Ovary (tissue), 3 donors: ENCODE data around the gene TMEM82.

Source experiments
- CTCF ChIP-seq, 3 donors: fragments of 450-650 bp in 2 of 3; fragments of 200-600 bp in 1 of 3; IDR thresholded peaks; one replicate each; pipeline versions ENCODE4 v1.5.1 to v1.8.0; 2016 to 2022; ENCODE audit warnings: antibody characterized with exemption in 3 of 3, mild to moderate bottlenecking in 1 of 3
- EP300 ChIP-seq: sonication (generic); formaldehyde crosslinking; IDR thresholded peaks from one replicate; pipeline ENCODE4 v1.6.1; 2017; ENCODE audit warnings: antibody characterized with exemption
- POLR2A ChIP-seq: fragments of 450-650 bp; IDR thresholded peaks from one replicate; pipeline ENCODE4 v1.6.1; 2017; ENCODE audit warnings: antibody characterized with exemption, mild to moderate bottlenecking, moderate library complexity
- donor health status: DM: no; HTN: no; CAD: no.

- TF ChIP-seq CTCF (IDR thresholded peaks at IDR 0.05) (no peak), POLR2A (no peak), EP300 (no peak)
Measured at GRCh38 chr1:15764890-15765289, 22.6 kb downstream of the TMEM82 start.
